Measurements from ENCODE around the gene SIX1.

GRCh38 chr14:60657456-60658210, 8.4 kb upstream of the SIX1 start:
- TF ChIP-seq, protein P1, sequence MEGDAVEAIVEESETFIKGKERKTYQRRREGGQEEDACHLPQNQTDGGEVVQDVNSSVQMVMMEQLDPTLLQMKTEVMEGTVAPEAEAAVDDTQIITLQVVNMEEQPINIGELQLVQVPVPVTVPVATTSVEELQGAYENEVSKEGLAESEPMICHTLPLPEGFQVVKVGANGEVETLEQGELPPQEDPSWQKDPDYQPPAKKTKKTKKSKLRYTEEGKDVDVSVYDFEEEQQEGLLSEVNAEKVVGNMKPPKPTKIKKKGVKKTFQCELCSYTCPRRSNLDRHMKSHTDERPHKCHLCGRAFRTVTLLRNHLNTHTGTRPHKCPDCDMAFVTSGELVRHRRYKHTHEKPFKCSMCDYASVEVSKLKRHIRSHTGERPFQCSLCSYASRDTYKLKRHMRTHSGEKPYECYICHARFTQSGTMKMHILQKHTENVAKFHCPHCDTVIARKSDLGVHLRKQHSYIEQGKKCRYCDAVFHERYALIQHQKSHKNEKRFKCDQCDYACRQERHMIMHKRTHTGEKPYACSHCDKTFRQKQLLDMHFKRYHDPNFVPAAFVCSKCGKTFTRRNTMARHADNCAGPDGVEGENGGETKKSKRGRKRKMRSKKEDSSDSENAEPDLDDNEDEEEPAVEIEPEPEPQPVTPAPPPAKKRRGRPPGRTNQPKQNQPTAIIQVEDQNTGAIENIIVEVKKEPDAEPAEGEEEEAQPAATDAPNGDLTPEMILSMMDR (conservative IDR thresholded peaks at IDR 0.05; ENCODE audit: low read depth in 2 of 2): no peak
- TF ChIP-seq ZNF331 (CRISPR knock-in tag; IDR thresholded peaks at IDR 0.05; ENCODE audit: low read depth): no peak
- peak; percentile 61 for TF ChIP-seq EZH2phosphoT487 (IDR thresholded peaks at IDR 0.05; ENCODE audit: unreplicated experiment)
- TF ChIP-seq, protein P2, sequence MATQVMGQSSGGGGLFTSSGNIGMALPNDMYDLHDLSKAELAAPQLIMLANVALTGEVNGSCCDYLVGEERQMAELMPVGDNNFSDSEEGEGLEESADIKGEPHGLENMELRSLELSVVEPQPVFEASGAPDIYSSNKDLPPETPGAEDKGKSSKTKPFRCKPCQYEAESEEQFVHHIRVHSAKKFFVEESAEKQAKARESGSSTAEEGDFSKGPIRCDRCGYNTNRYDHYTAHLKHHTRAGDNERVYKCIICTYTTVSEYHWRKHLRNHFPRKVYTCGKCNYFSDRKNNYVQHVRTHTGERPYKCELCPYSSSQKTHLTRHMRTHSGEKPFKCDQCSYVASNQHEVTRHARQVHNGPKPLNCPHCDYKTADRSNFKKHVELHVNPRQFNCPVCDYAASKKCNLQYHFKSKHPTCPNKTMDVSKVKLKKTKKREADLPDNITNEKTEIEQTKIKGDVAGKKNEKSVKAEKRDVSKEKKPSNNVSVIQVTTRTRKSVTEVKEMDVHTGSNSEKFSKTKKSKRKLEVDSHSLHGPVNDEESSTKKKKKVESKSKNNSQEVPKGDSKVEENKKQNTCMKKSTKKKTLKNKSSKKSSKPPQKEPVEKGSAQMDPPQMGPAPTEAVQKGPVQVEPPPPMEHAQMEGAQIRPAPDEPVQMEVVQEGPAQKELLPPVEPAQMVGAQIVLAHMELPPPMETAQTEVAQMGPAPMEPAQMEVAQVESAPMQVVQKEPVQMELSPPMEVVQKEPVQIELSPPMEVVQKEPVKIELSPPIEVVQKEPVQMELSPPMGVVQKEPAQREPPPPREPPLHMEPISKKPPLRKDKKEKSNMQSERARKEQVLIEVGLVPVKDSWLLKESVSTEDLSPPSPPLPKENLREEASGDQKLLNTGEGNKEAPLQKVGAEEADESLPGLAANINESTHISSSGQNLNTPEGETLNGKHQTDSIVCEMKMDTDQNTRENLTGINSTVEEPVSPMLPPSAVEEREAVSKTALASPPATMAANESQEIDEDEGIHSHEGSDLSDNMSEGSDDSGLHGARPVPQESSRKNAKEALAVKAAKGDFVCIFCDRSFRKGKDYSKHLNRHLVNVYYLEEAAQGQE (IDR thresholded peaks at IDR 0.05; ENCODE audit: unreplicated experiment): no peak
- no peak for TF ChIP-seq POLR2AphosphoS5 (IDR thresholded peaks at IDR 0.05; ENCODE audit: low read depth)
- no peak for TF ChIP-seq CREB1 (CRISPR knock-in tag; IDR thresholded peaks at IDR 0.05; ENCODE audit: low read depth)
- TF ChIP-seq NANOG (IDR thresholded peaks at IDR 0.05; ENCODE audit: borderline replicate concordance): no peak
- no peak for TF ChIP-seq ZNF114 (CRISPR knock-in tag; IDR thresholded peaks at IDR 0.05)
